HepG2 (cell line): ENCODE results near the gene IL17RC. TPM values are rescaled to one million over a fixed set of nuclear protein-coding genes. Genes with fewer than 3 reads are reported as not detected.

Source experiments
- CREB1 ChIP-seq, 2 experiments: fragments of 450-650 bp in 1 of 2; IDR thresholded peaks; 2 replicates each; pipeline ENCODE4 v1.6.1; 2016 to 2017; ENCODE audit warnings: control low read depth in 1 of 2, mild to moderate bottlenecking in 1 of 2, missing compliant biosample characterization in 1 of 2, missing genetic modification characterization in 1 of 2
- ERF ChIP-seq: IDR thresholded peaks from 2 replicates; pipeline ENCODE4 v1.6.1; 2018; ENCODE audit warnings: missing biosample characterization, missing genetic modification reagents
- KDM6A ChIP-seq: IDR thresholded peaks from 2 replicates; pipeline ENCODE4 v1.6.1; 2016; ENCODE audit warnings: low read depth
- POGZ ChIP-seq: sonication (generic); formaldehyde crosslinking; IDR thresholded peaks from 2 replicates; pipeline ENCODE4 v1.4.0; 2020; ENCODE audit warnings: mild to moderate bottlenecking, missing genetic modification reagents
- TBP ChIP-seq: sonication (generic); formaldehyde crosslinking; IDR thresholded peaks from 2 replicates; pipeline ENCODE4 v1.5.0; 2020; ENCODE audit warnings: missing genetic modification reagents
- ZNF160 ChIP-seq: sonication (generic); formaldehyde crosslinking; IDR thresholded peaks from 2 replicates; pipeline ENCODE4 v1.8.0; 2022; ENCODE audit warnings: mild to moderate bottlenecking, inconsistent platforms, missing genetic modification reagents
- ZNF33A ChIP-seq: sonication (generic); formaldehyde crosslinking; IDR thresholded peaks from 2 replicates; pipeline ENCODE4 v1.5.1; 2020; ENCODE audit warnings: missing genetic modification reagents, mild to moderate bottlenecking, moderate library complexity, borderline replicate concordance
- ZNF382 ChIP-seq: sonication (generic); formaldehyde crosslinking; IDR thresholded peaks from 2 replicates; pipeline ENCODE4 v1.5.0; 2020; ENCODE audit warnings: missing genetic modification reagents, mild to moderate bottlenecking, borderline replicate concordance
- ZNF782 ChIP-seq: sonication (generic); formaldehyde crosslinking; IDR thresholded peaks from 2 replicates; pipeline ENCODE4 v1.4.0; 2020; ENCODE audit warnings: missing genetic modification reagents, mild to moderate bottlenecking, borderline replicate concordance
- ZSCAN22 ChIP-seq: sonication (generic); formaldehyde crosslinking; IDR thresholded peaks from 2 replicates; pipeline ENCODE4 v1.4.0; 2020; ENCODE audit warnings: mild to moderate bottlenecking, missing genetic modification reagents
- polyA plus RNA-seq, 8 experiments: library from polyadenylated mRNA; depleted of rRNA in 3 of 8; stranded (reverse) in 7 of 8; unstranded in 1 of 8; fragments of >200 nt; fragmentation: Illumina TruSeq in 4 of 8; extraction: Trizol in 4 of 8; gene quantifications; 2 replicates each; pipeline versions ENCODE4 v1.2.1 to v1.2.3, GENCODE V29; 2011 to 2016; ENCODE audit warnings: low read depth in 4 of 8, missing spikeins in 1 of 8, mixed read lengths in 1 of 8; ENCODE audit not compliant: insufficient read depth in 1 of 8
- total RNA-seq, 5 experiments: library from RNA; depleted of rRNA; stranded (reverse); fragments of >200 nt; fragmentation: Illumina TruSeq; extraction: Trizol; gene quantifications; 2 replicates each; pipeline ENCODE4 v1.2.3, GENCODE V29; 2016; ENCODE audit warnings: low read depth in 1 of 5
- TF ChIP-seq, protein P1 (sequence below): sonication (generic); formaldehyde crosslinking; conservative IDR thresholded peaks from 2 replicates; pipeline ENCODE4 v1.4.0; 2020; ENCODE audit warnings: missing genetic modification reagents
- TF ChIP-seq, protein P2 (sequence below): sonication (generic); formaldehyde crosslinking; IDR thresholded peaks from 2 replicates; pipeline ENCODE4 v1.4.0; 2020; ENCODE audit warnings: low read depth, mild to moderate bottlenecking, missing genetic modification reagents
- TF ChIP-seq, protein P3 (sequence below): IDR thresholded peaks from 2 replicates; pipeline ENCODE4 v1.6.1; 2016; ENCODE audit warnings: control low read depth
- TF ChIP-seq, protein P4 (sequence below): sonication (generic); formaldehyde crosslinking; IDR thresholded peaks from 2 replicates; pipeline ENCODE4 v1.4.0; 2020; ENCODE audit warnings: missing genetic modification reagents, borderline replicate concordance
- TF ChIP-seq, protein P5 (sequence below): sonication (generic); formaldehyde crosslinking; IDR thresholded peaks from 2 replicates; pipeline ENCODE4 v1.4.0; 2020; ENCODE audit warnings: missing genetic modification reagents, mild to moderate bottlenecking, borderline replicate concordance
- TF ChIP-seq, protein P6 (sequence below): IDR thresholded peaks from 2 replicates; pipeline ENCODE4 v1.6.1; 2018; ENCODE audit warnings: missing genetic modification reagents, mild to moderate bottlenecking, missing compliant biosample characterization

IL17RC gene
- total and polyA plus RNA-seq, 2 of the 13 experiments (the other 11 are each of a cell fraction or from before 2014, with no cell fraction given), result 20.7 to 24.0 TPM

DNA sequence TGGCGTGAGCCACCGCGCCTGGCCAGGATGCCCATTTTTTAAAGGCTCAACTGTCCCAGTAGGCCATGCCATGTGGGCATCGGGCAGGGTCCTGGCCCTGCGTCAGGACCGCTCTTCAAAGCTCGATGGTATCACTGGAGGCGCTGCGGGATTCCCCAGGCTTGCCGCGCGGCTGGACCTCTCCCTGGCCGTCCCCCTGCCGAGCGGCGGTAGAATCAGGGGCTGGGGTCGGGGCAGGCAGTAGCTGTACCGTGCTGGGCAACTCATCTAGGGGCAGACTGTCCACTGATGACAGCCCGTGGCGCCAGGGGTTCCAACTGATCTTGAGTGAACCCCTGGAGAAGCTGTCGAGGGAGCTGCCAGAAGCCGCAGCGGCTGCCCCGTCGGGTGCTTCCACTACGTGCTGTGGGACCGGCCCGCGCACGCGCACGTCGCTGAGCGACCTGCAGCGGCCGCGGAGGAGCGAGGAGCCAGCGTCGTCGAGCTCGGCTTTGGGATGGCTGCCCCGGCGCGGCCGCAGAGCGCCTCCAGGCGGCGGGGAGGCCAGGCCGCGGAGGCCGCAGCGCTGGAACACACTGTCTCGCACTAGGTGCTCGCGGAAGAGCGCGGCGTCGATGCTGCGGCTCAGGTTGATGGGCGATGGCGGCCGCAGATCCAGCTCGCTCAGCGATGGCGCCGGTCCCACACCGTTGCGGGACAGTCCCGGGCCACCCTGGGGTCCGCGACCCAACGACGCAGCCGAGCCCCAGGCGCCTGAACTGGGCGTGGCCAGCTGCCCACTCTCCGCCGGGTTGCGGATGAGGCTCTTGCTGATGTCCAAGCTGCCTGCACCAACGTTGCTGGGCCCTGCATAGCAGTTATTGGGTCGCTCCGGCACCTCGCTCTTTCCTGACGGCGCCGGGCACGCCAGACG is 29.5 kb downstream of the IL17RC start (continued):
- TF ChIP-seq ZNF382 (CRISPR knock-in tag) (no peak), CREB1 (IDR thresholded peaks at IDR 0.05) (no peak), CREB1 (CRISPR knock-in tag; IDR thresholded peaks at IDR 0.05) (no peak), ERF (CRISPR knock-in tag) (peak; percentile 86), KDM6A (CRISPR knock-in tag) (no peak), ZSCAN22 (CRISPR knock-in tag) (0 out of 2 replicates have a peak, but pooled peaks have one; percentile 22), ZNF782 (CRISPR knock-in tag) (peak; percentile 22; the same call in 1 of the 2 replicates), TBP (CRISPR knock-in tag) (peak; percentile 68; the same call in 1 of the 2 replicates), ZNF160 (CRISPR knock-in tag) (no peak; the same call in 1 of the 2 replicates), ZNF33A (CRISPR knock-in tag) (no peak), POGZ (CRISPR knock-in tag) (peak; percentile 79; the same call in 1 of the 2 replicates)
- TF ChIP-seq, protein P1, sequence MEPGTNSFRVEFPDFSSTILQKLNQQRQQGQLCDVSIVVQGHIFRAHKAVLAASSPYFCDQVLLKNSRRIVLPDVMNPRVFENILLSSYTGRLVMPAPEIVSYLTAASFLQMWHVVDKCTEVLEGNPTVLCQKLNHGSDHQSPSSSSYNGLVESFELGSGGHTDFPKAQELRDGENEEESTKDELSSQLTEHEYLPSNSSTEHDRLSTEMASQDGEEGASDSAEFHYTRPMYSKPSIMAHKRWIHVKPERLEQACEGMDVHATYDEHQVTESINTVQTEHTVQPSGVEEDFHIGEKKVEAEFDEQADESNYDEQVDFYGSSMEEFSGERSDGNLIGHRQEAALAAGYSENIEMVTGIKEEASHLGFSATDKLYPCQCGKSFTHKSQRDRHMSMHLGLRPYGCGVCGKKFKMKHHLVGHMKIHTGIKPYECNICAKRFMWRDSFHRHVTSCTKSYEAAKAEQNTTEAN (CRISPR knock-in tag), result peak; percentile 66; the same call in 1 of the 2 replicates
- TF ChIP-seq, protein P2, sequence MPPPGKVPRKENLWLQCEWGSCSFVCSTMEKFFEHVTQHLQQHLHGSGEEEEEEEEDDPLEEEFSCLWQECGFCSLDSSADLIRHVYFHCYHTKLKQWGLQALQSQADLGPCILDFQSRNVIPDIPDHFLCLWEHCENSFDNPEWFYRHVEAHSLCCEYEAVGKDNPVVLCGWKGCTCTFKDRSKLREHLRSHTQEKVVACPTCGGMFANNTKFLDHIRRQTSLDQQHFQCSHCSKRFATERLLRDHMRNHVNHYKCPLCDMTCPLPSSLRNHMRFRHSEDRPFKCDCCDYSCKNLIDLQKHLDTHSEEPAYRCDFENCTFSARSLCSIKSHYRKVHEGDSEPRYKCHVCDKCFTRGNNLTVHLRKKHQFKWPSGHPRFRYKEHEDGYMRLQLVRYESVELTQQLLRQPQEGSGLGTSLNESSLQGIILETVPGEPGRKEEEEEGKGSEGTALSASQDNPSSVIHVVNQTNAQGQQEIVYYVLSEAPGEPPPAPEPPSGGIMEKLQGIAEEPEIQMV (CRISPR knock-in tag), result peak; percentile 66
- TF ChIP-seq, protein P3, sequence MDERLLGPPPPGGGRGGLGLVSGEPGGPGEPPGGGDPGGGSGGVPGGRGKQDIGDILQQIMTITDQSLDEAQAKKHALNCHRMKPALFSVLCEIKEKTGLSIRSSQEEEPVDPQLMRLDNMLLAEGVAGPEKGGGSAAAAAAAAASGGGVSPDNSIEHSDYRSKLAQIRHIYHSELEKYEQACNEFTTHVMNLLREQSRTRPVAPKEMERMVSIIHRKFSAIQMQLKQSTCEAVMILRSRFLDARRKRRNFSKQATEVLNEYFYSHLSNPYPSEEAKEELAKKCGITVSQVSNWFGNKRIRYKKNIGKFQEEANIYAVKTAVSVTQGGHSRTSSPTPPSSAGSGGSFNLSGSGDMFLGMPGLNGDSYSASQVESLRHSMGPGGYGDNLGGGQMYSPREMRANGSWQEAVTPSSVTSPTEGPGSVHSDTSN, result no peak
- TF ChIP-seq, protein P4, sequence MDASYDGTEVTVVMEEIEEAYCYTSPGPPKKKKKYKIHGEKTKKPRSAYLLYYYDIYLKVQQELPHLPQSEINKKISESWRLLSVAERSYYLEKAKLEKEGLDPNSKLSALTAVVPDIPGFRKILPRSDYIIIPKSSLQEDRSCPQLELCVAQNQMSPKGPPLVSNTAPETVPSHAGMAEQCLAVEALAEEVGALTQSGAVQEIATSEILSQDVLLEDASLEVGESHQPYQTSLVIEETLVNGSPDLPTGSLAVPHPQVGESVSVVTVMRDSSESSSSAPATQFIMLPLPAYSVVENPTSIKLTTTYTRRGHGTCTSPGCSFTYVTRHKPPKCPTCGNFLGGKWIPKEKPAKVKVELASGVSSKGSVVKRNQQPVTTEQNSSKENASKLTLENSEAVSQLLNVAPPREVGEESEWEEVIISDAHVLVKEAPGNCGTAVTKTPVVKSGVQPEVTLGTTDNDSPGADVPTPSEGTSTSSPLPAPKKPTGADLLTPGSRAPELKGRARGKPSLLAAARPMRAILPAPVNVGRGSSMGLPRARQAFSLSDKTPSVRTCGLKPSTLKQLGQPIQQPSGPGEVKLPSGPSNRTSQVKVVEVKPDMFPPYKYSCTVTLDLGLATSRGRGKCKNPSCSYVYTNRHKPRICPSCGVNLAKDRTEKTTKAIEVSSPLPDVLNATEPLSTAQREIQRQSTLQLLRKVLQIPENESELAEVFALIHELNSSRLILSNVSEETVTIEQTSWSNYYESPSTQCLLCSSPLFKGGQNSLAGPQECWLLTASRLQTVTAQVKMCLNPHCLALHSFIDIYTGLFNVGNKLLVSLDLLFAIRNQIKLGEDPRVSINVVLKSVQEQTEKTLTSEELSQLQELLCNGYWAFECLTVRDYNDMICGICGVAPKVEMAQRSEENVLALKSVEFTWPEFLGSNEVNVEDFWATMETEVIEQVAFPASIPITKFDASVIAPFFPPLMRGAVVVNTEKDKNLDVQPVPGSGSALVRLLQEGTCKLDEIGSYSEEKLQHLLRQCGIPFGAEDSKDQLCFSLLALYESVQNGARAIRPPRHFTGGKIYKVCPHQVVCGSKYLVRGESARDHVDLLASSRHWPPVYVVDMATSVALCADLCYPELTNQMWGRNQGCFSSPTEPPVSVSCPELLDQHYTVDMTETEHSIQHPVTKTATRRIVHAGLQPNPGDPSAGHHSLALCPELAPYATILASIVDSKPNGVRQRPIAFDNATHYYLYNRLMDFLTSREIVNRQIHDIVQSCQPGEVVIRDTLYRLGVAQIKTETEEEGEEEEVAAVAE (CRISPR knock-in tag), result no peak
- TF ChIP-seq, protein P5, sequence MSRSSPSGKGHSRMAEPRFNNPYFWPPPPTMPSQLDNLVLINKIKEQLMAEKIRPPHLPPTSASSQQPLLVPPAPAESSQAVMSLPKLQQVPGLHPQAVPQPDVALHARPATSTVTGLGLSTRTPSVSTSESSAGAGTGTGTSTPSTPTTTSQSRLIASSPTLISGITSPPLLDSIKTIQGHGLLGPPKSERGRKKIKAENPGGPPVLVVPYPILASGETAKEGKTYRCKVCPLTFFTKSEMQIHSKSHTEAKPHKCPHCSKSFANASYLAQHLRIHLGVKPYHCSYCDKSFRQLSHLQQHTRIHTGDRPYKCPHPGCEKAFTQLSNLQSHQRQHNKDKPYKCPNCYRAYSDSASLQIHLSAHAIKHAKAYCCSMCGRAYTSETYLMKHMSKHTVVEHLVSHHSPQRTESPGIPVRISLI (CRISPR knock-in tag), result peak; percentile 60; the same call in 1 of the 2 replicates
- TF ChIP-seq, protein P6, sequence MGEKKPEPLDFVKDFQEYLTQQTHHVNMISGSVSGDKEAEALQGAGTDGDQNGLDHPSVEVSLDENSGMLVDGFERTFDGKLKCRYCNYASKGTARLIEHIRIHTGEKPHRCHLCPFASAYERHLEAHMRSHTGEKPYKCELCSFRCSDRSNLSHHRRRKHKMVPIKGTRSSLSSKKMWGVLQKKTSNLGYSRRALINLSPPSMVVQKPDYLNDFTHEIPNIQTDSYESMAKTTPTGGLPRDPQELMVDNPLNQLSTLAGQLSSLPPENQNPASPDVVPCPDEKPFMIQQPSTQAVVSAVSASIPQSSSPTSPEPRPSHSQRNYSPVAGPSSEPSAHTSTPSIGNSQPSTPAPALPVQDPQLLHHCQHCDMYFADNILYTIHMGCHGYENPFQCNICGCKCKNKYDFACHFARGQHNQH (CRISPR knock-in tag), result peak; percentile 72
